Upper lobe of right lung (tissue), 1 donor: ENCODE measurements around the gene ANKRD24. TPM values are rescaled to one million over a fixed set of nuclear protein-coding genes. Genes with fewer than 3 reads are reported as not detected.

Experiments
- ATAC-seq: fragments of 200-7000 bp; cut with Tn5 transposase; one replicate; pipeline ENCODE4 v1.9.1; 2020; ENCODE audit warnings: mild to moderate bottlenecking, moderate library complexity
- DNase-seq: peaks from one replicate; pipeline ENCODE4 v3.0.0-alpha.2; 2020
- H3K27ac ChIP-seq: fragments of 200-600 bp; one replicate; pipeline ENCODE4 v1.8.0; 2022
- H3K27me3 ChIP-seq: fragments of 200-600 bp; one replicate; pipeline ENCODE4 v1.8.0; 2022; ENCODE audit warnings: mild to moderate bottlenecking
- H3K36me3 ChIP-seq: fragments of 200-600 bp; one replicate; pipeline ENCODE4 v1.8.0; 2022
- H3K4me1 ChIP-seq: fragments of 200-600 bp; one replicate; pipeline ENCODE4 v1.8.0; 2022
- H3K4me3 ChIP-seq: fragments of 200-600 bp; one replicate; pipeline ENCODE4 v1.8.0; 2022; ENCODE audit warnings: mild to moderate bottlenecking
- H3K9me3 ChIP-seq: fragments of 200-600 bp; one replicate; pipeline ENCODE4 v1.8.0; 2022
- CTCF ChIP-seq: fragments of 200-600 bp; IDR thresholded peaks from one replicate; pipeline ENCODE4 v1.8.0; 2022; ENCODE audit warnings: antibody characterized with exemption
- intact Hi-C: fragments of 100-400 bp; cut with DNase I; formaldehyde crosslinking; loops from one replicate; pipeline ENCODE4 v1.11.0; 2022
- total RNA-seq: library from RNA; stranded (reverse); fragmentation: NEBNext Ultra II Directional; extraction: Animal tissue kit (Norgen Biotek cat#: 25700); gene quantifications from one replicate; pipeline ENCODE4 v1.2.1, GENCODE V29; 2021
- donor health status: DM: no; HTN: yes; CAD: no; lungs with severe emphysema.

The ANKRD24 gene
- total RNA-seq, 1 donor from 2014 or later, result 2.3 TPM

GRCh38 chr19:4172861-4173473 is 9.5 kb upstream of the ANKRD24 start:
- ATAC-seq (peak; percentile 77), DNase-seq (peak; percentile 82)
- intact Hi-C loops, result no loop called here
- Histone ChIP-seq H3K27me3 (peaks cover 3% of the 10 kb centered on the region), H3K27ac (no peak overlapping the region), H3K36me3 (no peaks in the 10 kb centered on the region), H3K9me3 (no peaks in the 10 kb centered on the region), H3K4me3 (no peak overlapping the region), H3K4me1 (no peaks in the 10 kb centered on the region)
- TF ChIP-seq CTCF, result no peak

- Histone ChIP-seq H3K36me3 (peaks cover 7% of the 10 kb centered on the region), H3K4me1 (no peaks in the 10 kb centered on the region), H3K4me3 (no peak overlapping the region), H3K9me3 (no peaks in the 10 kb centered on the region), H3K27me3 (peaks cover 3% of the 10 kb centered on the region), H3K27ac (no peak overlapping the region)
- DNase-seq, result no peak
- ATAC-seq, result no peak
- TF ChIP-seq CTCF, result no peak
- intact Hi-C loops, result no loop called here
These were observed 8.8 kb upstream of the ANKRD24 start for GRCh38 chr19:4173479-4174212.

GRCh38 chr19:4174213-4174894 is 8.1 kb upstream of the ANKRD24 start:
- no peak overlapping the region for H3K4me3 ChIP-seq
- no peaks in the 10 kb centered on the region for H3K4me1 ChIP-seq
- no peak for TF ChIP-seq CTCF
- peaks cover 11% of the 10 kb centered on the region for H3K36me3 ChIP-seq
- DNase-seq (no peak), ATAC-seq (no peak)
- no peak overlapping the region for H3K27ac ChIP-seq
- peaks cover 3% of the 10 kb centered on the region for H3K27me3 ChIP-seq
- intact Hi-C loops, result no loop called here
- H3K9me3 ChIP-seq, result no peaks in the 10 kb centered on the region

DNA sequence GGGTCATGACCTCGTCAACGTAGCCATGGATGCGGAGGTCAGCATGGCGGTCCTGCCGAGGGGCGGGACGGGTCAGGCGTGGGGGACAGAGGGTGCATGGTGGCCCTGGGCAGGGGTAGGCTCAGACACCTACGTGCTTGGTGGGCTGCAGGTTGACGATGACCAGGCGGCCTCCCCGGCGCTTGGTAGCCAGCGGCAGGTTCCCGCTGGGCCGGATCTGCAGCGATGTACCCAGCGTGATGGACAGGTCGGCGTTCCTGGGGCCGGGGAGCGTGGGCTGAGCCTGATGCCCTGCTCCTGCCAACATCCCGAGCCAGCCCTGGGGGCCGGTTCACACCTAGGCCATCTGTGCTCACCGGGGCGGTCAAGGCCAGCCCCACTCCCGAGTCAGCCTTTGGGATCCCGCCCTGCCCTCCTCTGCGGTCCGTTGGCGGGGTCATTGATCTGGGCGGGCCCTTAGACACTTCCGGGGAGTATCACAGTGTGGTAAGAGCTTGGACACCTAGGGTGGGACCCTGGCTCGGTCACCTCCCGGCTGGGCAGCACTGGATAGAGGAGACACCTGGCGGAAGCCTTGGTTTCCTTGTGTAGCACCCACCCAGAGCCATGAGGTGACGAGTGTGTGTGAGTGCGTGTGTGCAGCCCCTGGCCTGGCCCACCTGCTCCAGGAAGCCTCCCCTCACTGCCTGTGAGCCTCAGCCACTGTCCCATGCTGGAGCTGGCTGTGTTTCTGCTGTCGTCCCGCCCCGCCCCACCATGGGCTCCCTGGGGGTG is 7.4 kb upstream of the ANKRD24 start:
- no peaks in the 10 kb centered on the region for H3K9me3 ChIP-seq
- H3K27ac ChIP-seq, result no peak overlapping the region
- peaks cover 11% of the 10 kb centered on the region for H3K36me3 ChIP-seq
- H3K27me3 ChIP-seq, result peaks cover 3% of the 10 kb centered on the region
- intact Hi-C loops, result no loop called here
- H3K4me3 ChIP-seq, result no peak overlapping the region
- DNase-seq, result no peak
- TF ChIP-seq CTCF, result no peak
- no peak for ATAC-seq
- no peaks in the 10 kb centered on the region for H3K4me1 ChIP-seq

GRCh38 chr19:4175669-4175931 is 6.9 kb upstream of the ANKRD24 start:
- H3K4me1 ChIP-seq, result peaks cover 4% of the 10 kb centered on the region
- TF ChIP-seq CTCF, result no peak
- no peaks in the 10 kb centered on the region for H3K9me3 ChIP-seq
- ATAC-seq (no peak), DNase-seq (no peak)
- H3K4me3 ChIP-seq, result no peak overlapping the region
- intact Hi-C loops, result no loop called here
- H3K27me3 ChIP-seq, result peaks cover 3% of the 10 kb centered on the region
- H3K27ac ChIP-seq, result no peak overlapping the region
- peaks cover 11% of the 10 kb centered on the region for H3K36me3 ChIP-seq
